AG09309 (cell line): ENCODE results near the gene CATSPER2.
"Not testable (repeated sequence)": the region's sequence is repeated elsewhere in the genome, so short reads cannot be mapped to it uniquely, and the experiment has no call there.

Experiments
- DNase-seq: peaks from one replicate; pipeline ENCODE4 v3.0.0-alpha.2; 2010; ENCODE audit warnings: low read depth
- H3K4me3 ChIP-seq: 2 replicates; pipeline ENCODE4 v1.5.1; 2011; ENCODE audit warnings: mild to moderate bottlenecking, low read depth, low read length, moderate library complexity; ENCODE audit not compliant: control insufficient read depth
- TF ChIP-seq, protein P1 (sequence below): IDR thresholded peaks from 2 replicates; pipeline ENCODE4 v1.5.1; 2011; ENCODE audit warnings: mild to moderate bottlenecking, low read depth, low read length, inconsistent platforms; ENCODE audit not compliant: insufficient read depth, control insufficient read depth; ENCODE audit errors: missing control alignments

Gene CATSPER2

DNA sequence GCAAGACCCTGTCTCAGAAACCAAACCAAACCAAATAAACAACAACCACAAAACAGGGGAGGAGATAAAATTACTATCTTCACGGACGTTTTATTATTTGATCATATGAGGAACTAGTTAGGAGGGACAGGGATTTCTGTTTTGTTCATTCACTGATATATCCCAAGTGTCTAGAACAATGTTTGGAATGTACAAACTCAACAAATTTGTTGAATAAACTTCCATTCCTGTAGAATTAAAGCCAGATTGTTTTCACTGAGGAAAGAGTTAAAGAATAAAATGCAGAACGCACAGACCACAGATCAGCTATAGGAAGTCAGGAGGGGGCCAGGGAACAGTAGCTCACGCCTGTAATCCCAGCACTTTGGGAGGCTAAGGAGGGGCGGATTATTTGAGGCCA lies 23.5 kb downstream of the CATSPER2 start:
- DNase-seq: no peak
- TF ChIP-seq, protein P1, sequence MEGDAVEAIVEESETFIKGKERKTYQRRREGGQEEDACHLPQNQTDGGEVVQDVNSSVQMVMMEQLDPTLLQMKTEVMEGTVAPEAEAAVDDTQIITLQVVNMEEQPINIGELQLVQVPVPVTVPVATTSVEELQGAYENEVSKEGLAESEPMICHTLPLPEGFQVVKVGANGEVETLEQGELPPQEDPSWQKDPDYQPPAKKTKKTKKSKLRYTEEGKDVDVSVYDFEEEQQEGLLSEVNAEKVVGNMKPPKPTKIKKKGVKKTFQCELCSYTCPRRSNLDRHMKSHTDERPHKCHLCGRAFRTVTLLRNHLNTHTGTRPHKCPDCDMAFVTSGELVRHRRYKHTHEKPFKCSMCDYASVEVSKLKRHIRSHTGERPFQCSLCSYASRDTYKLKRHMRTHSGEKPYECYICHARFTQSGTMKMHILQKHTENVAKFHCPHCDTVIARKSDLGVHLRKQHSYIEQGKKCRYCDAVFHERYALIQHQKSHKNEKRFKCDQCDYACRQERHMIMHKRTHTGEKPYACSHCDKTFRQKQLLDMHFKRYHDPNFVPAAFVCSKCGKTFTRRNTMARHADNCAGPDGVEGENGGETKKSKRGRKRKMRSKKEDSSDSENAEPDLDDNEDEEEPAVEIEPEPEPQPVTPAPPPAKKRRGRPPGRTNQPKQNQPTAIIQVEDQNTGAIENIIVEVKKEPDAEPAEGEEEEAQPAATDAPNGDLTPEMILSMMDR: no peak
- H3K4me3 ChIP-seq: no peak overlapping the region

DNA sequence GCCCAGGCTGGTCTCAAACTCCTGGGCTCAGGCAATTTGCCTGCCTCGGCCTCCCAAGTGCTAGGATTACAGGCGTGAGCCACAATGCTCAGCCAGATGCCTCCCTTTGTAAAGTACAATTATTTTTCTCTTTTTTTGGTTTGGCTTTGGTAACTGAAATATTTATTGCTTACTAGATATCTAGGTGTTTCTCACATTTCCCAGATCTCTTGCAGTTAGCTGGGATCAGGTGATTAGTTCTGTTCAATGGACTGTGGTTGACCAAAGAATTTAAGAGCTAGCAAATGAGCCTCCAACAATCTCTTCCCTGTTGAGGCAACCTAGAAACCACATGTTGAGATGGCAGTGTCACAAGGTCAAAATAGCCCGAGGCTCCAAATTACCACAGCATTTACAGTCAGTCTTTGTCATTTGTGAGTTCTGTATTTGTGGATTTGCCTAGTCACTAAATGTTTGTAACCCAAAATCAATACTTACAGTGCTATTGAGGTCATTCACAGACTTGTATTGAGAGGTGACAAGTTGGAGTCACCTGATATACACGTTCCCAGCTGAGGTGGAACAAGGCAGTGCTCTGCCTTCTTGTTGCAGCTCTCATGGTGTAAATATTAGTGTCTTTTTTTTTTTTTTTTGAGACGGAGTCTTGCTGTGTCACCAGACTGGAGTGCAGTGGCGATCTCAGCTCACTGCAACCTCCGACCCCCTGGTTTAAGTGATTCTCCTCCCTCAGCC lies 26.4 kb downstream of the CATSPER2 start:
- not testable (repeated sequence) for DNase-seq, H3K4me3 ChIP-seq

DNA sequence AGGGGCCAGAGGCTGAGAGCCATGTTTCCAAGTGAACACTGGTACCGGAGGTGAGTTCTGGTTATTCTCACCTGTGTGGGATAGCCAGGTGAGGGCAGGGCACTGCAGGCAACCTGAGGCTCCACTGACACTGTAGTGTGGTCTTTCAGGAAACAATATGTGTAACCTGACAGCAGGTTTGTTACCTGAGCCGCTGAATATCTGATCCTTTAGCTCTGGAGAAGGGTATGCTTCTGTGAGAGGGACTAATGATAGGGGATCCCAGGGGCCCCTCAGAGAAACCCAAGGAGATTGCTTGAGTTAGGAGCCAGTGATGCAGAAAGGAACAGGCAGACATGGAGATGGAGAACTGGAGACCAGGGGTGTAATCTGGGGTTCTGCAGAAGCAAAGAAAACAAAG lies 29.9 kb downstream of the CATSPER2 start, which contains the start of gene STRC:
TSS of gene STRC (minus strand) at position 101 of the 400 bp plus-strand sequence. CDS start at position 23, 78 bp downstream.
- not testable (repeated sequence) for DNase-seq, H3K4me3 ChIP-seq

DNA sequence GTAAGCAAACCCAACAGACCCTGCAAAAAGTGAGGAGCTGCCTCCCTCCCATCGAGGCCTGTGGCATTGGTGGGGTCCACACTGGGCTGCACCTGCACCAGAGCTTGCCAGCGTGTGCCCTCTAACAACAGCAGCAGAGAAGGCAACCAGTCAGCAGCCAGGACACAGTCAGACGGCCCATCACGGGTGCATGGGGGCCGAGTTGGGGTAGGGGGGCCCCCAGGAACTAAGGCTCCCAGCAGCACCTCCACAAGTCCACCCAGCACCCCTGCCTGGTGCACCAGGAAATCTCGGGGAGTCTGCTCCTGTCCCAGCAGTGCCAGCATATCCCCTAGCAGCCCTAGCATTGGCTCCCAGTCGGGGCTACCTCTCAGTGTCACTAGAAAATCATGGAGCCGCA lies 30.9 kb downstream of the CATSPER2 start:
- DNase-seq, H3K4me3 ChIP-seq: not testable (repeated sequence)

DNA sequence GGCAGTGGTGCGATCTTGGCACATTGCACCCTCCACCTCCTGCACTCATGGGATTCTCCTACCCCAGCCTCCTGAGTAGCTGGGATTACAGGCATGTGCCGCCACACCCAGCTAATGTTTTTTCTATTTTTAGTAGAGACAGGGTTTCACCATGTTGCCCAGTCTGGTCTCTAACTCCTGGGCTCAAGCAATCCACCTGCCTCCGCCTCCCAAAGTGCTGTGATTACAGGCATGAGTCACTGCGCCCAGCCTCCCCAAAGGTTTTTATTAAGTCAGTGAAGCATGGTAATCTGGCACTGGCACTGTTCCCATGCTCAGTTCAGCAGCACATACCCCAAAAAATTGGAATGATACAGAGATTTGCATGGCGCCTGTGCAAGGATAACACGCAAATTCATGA lies 46.4 kb downstream of the CATSPER2 start:
- DNase-seq, H3K4me3 ChIP-seq: not testable (repeated sequence)

DNA sequence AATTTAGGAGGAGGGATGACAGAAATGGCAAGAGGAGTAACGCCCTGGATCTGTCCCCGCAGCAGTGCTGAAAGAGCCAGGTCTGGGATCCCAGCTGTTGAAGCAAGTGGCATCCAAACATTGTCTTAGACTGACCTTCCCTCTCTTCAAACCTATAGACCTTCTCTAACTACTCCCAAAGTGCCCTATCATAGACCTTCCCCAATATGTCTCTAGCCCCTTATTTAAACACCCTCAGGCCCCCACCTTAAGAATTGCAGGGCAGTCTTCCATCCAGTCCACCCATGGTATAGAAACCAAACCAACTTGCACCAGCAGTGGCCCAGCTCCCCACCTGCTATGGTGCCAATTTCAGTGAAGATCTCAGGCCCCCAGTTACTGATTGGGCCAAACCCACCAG lies 48.4 kb downstream of the CATSPER2 start:
- H3K4me3 ChIP-seq, DNase-seq: not testable (repeated sequence)

DNA sequence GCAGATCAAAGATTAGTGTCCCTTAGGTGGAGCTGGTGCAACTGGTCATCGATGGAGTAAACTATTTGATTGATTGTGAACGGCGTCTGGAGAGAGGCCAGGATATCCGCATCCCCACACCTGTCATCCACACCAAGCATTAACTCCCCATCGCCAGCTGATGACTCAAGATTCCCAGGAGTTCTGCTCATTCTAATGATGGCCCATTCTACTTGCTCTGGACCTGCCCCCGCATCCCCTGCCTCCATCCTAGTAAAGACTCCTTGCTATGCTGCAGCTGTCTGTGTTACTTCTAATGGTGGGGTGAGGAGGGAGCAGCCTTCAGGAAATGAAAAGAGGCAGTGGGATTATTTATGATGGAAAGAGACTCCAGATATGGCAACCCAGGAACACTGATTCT lies 49.5 kb downstream of the CATSPER2 start:
- DNase-seq, H3K4me3 ChIP-seq: not testable (repeated sequence)

DNA sequence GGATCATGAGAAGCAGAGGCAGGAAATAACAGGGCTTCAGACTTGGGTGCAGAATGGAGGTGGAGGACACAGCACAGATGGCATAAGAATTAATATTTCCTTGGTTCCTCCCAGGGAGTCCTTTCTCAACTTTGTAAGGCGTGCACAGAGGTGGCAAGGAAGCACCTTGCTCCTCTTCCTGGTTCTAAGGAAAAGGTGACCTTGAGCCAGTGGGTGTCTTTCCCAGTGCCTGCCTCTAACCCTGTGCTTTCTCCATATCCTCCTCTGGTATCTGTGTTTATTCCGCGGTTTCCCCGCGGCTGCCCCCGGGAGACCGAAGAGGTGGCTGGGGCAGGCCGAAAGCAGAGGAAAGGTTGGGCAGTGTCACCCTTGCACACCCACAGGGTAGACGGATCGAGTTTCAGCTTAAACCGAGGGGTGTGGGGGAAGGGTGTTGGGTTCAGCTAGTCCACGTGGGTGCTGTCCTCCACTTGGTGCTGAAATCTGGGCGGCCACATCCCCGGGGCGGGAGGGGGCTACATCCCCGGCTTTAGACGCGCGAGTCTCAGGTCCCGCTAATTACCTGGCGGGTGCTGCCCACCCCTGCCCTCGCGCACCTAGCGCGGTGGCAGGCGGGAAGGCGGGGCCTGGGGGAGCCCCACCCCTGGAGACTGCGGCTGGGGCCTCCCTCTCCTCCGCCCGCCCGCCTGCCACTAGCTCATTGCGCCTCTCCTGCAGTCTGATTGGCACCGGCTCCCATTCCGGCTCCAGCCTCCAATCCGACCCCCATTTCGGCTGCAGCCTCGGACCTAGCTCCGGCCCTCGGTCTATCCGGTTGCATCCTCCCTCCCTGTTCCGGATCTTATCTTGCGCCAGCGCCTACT lies 55.1 kb downstream of the CATSPER2 start, which contains the start of gene CKMT1B:
TSS of gene CKMT1B (plus strand) at position 700 of the 863 bp plus-strand sequence. CDS start 192 bp downstream, outside the sequence.
- H3K4me3 ChIP-seq, DNase-seq: not testable (repeated sequence)

DNA sequence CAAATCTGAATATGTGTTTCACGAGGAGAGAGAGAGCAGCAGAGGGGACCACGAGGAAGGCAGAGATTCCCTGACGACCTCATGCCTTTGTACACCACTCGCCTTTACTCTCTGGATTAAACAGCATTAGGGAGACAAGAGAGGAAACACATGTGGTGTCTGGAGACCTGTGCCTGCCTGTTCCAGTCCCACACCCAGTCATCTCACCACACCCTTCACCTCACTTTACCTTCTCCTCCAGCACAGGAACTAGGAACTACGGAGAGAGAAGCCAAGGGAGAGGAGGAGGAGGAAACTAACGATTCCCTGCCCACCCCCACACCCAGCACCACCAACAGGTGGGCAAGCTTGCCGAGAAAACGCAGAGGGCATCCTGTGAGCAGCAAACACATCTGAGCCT lies 55.8 kb downstream of the CATSPER2 start:
- DNase-seq, H3K4me3 ChIP-seq: not testable (repeated sequence)

DNA sequence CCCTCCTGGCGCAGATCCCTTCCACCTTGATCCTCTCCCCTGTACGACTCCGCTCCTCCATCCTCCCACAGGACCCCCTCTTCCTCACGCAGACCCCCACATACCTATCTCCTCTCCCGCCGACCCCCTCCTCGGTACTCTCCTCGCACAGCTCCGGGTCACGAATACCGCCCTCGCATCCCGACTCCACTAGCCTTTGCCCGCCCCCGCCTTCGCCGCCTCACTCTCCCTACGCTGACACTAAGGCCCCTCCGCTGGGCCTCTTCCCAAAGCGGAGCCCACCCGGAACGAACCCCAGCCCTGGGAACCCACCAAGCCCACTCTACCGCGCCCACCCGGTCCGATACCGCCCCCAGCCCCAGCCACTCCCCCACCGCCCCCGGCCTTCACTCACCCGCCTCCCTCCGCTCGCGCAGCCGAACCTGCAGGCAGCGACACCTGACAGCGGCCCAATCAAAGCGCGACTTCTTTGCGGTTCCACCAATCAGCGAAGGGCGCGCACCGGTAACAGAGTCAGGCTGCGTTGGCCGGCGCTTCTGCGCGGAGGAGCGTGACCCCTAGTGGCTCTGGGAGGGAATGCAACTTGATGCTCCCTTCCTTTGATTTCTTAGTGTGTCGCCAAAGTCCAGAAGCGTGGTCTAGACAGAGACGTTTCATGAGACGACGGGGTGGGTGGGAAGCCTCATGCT lies 58.7 kb downstream of the CATSPER2 start, which contains the start of gene PPIP5K1:
TSS of gene PPIP5K1 (minus strand) at position 431 of the 689 bp plus-strand sequence. CDS start 5,704 bp downstream, outside the sequence.
- H3K4me3 ChIP-seq, DNase-seq: not testable (repeated sequence)
